ENCODE data around the gene SAPCD2. TPM values are rescaled to one million over a fixed set of nuclear protein-coding genes. Genes with fewer than 3 reads are reported as not detected.

The SAPCD2 gene
- total RNA-seq, 1 experiment from 2014 or later: 29.8 TPM

DNA sequence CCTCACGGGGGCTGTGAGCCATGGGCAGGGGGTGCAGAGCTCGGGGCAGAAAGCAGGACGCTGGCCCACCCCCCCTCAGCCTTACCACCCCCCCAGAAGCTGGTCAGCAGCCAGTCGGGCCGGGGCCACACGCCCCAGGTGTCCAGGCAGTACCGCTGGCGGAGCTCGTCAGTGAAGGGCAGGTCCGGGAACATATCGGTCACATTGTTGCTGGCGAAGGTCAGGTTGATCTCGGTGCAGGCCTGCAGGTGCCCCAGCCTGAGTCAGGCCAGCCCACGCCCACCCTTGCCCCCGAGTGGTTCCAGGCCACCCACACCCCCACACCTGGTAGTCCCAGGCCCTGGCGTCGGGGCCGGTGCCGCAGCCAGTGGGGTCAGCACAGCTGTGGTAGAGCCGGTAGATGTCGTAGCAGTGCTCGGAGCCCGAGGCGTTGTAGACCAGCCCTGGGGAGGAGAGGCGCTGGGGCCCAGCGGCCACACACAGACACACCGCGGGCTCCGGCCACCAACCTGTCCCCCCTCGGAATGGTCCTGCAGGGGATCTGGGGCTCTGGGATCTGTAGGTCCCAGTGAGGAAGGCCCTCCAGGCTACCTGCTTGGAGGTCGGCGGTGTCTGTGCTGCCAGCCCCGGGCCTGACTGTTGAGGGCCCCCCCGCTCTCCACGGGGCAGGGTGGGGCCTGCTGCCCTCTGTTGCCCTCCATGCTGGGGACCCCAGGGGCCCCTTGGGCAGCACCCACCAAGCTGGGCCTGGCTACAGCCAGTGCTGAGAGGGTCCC lies 41.6 kb upstream of the SAPCD2 start:
- Histone ChIP-seq H3K79me2 (ENCODE audit: insufficient read depth, low read length) (no peaks in the 10 kb centered on the region), H3K4ac (ENCODE audit: low read depth, low read length) (no peak overlapping the region), H2AK5ac (ENCODE audit: insufficient read length, low read length) (no peak overlapping the region), H3K27me3 (ENCODE audit: insufficient read depth, low read length) (peaks cover 4% of the 10 kb centered on the region; the same call in 1 of the 2 replicates), H3K9ac (ENCODE audit: extremely low read depth, insufficient read length, low read length) (no peak overlapping the region), H3T11ph (ENCODE audit: low read length) (no peak overlapping the region), H4K5ac (ENCODE audit: insufficient read length, low read depth, low read length) (no peak overlapping the region), H2BK20ac (ENCODE audit: low read depth, low read length, poor library complexity, severe bottlenecking) (no peak overlapping the region), H3K14ac (ENCODE audit: insufficient read depth, low read length) (no peak overlapping the region; the same call in 1 of the 2 replicates), H3K4me2 (ENCODE audit: insufficient read depth, insufficient read length, low read length) (no peak overlapping the region), H2BK120ac (ENCODE audit: low read depth, low read length, poor library complexity, severe bottlenecking) (no peak overlapping the region), H4K91ac (ENCODE audit: insufficient read length, low read depth, low read length) (no peak overlapping the region), H3K4me1 (ENCODE audit: insufficient read depth, low read length) (no peaks in the 10 kb centered on the region), H3K9me3 (ENCODE audit: control insufficient read depth, low read depth, low read length) (no peaks in the 10 kb centered on the region), H3K27ac (ENCODE audit: insufficient read length, low read depth, low read length) (no peak overlapping the region), H2BK15ac (ENCODE audit: low read depth, low read length) (no peak overlapping the region; the same call in 1 of the 2 replicates), H2AFZ (ENCODE audit: low read length) (no peak overlapping the region), H2BK5ac (ENCODE audit: insufficient read length, low read length) (no peak overlapping the region), H2BK12ac (ENCODE audit: insufficient read length, low read depth, low read length) (no peak overlapping the region), H3K56ac (ENCODE audit: insufficient read length, low read depth, low read length) (no peak overlapping the region), H4K8ac (replicated peaks; ENCODE audit: insufficient read length, low read depth, low read length) (no peak overlapping the region), H4K20me1 (ENCODE audit: control insufficient read depth, insufficient read depth, insufficient read length) (no peaks in the 10 kb centered on the region), H3K23ac (ENCODE audit: insufficient read length, low read depth, low read length) (no peak overlapping the region), H3K79me1 (ENCODE audit: insufficient read depth, low read depth, low read length, poor library complexity, severe bottlenecking) (no peaks in the 10 kb centered on the region), H3K18ac (ENCODE audit: insufficient read length, low read depth, low read length) (no peak overlapping the region), H3K23me2 (ENCODE audit: insufficient read length, low read depth, low read length, poor library complexity, severe bottlenecking) (no peaks in the 10 kb centered on the region)
- TF ChIP-seq, protein P1, sequence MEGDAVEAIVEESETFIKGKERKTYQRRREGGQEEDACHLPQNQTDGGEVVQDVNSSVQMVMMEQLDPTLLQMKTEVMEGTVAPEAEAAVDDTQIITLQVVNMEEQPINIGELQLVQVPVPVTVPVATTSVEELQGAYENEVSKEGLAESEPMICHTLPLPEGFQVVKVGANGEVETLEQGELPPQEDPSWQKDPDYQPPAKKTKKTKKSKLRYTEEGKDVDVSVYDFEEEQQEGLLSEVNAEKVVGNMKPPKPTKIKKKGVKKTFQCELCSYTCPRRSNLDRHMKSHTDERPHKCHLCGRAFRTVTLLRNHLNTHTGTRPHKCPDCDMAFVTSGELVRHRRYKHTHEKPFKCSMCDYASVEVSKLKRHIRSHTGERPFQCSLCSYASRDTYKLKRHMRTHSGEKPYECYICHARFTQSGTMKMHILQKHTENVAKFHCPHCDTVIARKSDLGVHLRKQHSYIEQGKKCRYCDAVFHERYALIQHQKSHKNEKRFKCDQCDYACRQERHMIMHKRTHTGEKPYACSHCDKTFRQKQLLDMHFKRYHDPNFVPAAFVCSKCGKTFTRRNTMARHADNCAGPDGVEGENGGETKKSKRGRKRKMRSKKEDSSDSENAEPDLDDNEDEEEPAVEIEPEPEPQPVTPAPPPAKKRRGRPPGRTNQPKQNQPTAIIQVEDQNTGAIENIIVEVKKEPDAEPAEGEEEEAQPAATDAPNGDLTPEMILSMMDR (conservative IDR thresholded peaks at IDR 0.05): no peak
- H3K27ac Mint-ChIP-seq: no peak overlapping the region
- no peaks in the 10 kb centered on the region for H3K9me3 Mint-ChIP-seq
- peaks cover 0 to 9% (median 0%) of the 10 kb centered on the region in 3 experiments; a peak in 3 of 7 replicates for H3K36me3 Mint-ChIP-seq (ENCODE audit: insufficient read depth in 1 of 3, low read depth in 3 of 3)
- no CpG with 5 or more reads among the region's 35 CpGs for WGBS (ENCODE audit: extremely low coverage, insufficient read length, low lambda C conversion rate)
- H3K27me3 Mint-ChIP-seq (ENCODE audit: low read depth): peaks cover 30% of the 10 kb centered on the region
- no peak overlapping the region for H3K4me3 Mint-ChIP-seq
- DNase-seq: no peak
- H3K4me1 Mint-ChIP-seq: no peaks in the 10 kb centered on the region

Data from H9 (cell line).